Renal cortex interstitium (tissue), 11 donors: ENCODE data around the gene KIZ. TPM values are rescaled to one million over a fixed set of nuclear protein-coding genes. Genes with fewer than 3 reads are reported as not detected.

Source experiments
- DNase-seq, 11 donors: peaks; one replicate each; pipeline ENCODE4 v3.0.0-alpha.2; 2013; ENCODE audit warnings: low read depth in 9 of 11, low spot score in 4 of 11; ENCODE audit errors: extremely low read depth in 1 of 11
- polyA plus RNA-seq, 3 donors: library from polyadenylated mRNA; unstranded; fragments of 120-200 nt; gene quantifications; one replicate each; pipeline ENCODE4 v1.2.1, GENCODE V29; 2013; ENCODE audit not compliant: insufficient read length in 3 of 3

Gene KIZ
- polyA plus RNA-seq, 3 donors: 31.3 to 42.8 (median 38.9) TPM

- DNase-seq: no peak
Observed at GRCh38 chr20:21129861-21130260, 4.0 kb downstream of the KIZ start.

GRCh38 chr20:21133404-21133803, 7.5 kb downstream of the KIZ start:
- DNase-seq: no peak

DNA sequence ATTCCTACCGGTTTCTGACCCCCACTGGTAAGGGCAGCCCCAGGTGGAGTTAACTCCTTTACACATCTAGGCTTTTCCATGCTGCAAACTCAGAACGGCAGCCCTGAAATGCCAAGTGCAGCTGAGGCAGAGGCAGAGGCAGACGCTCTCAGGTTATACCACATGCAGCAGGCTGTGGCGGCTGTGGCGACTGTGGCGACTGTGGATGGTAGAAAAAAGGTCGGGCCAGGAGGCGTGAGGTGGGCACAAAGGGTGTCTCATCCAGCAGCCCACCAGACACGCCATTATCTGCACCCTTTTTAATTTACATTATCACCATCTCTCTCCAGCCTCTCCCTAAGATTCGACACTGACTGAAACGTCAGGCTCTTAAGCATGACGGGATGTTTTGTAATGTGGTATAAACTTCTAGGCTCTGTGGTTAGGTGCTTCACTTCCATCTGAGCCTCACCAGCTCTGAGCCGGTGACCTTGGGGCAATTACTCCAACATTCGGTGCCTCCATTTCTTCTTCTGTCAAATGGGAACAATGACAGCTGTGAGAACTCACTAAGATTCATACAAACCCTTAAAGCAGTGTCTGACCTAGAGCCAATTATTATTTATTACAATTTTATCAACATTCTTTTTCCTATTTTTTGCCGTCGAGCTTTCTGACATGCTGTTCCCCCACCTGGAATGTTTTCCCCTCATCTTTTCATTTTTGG, 8.2 kb downstream of the KIZ start:
- no peak for DNase-seq

- DNase-seq: no peak
Observed at GRCh38 chr20:21134883-21135493, 9.1 kb downstream of the KIZ start.

DNA sequence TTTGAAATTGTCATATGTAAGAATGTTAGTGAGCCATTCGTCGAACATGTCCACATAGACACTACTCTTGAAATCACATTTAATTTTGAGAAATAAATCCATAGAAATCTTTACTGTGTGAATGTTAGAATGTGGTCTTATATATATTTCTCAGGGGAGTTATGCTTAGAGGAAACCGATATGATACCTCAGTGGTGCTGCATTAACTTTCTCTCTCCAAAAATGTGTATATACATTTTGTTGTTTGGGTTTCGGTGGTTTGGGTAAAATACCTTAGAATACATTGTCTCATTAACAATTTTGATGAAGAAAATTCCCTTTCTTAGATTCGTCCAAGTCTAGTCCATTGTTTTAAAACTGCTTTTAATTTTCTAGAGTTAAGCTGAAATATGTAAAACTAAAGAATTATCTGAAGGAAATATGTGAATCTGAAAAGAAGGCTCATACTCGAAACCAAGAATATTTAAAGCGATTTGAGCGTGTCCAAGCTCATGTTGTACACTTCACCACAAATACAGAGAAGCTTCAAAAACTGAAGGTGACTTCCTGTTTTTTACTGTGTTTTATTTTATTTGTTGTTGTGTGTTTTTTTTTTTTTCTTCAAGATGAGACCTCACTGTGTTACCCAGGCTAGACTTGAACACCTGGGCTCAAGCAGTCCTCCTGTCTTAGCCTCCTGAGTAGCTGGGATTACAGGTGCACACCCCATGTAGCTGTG, 10.3 kb downstream of the KIZ start:
- DNase-seq: no peak

GRCh38 chr20:21137078-21137477, 11.2 kb downstream of the KIZ start:
- no peak for DNase-seq

- no peak for DNase-seq
Observed at GRCh38 chr20:21139881-21140566, 14.1 kb downstream of the KIZ start.

GRCh38 chr20:21141825-21142224, 15.9 kb downstream of the KIZ start:
- no peak for DNase-seq

DNA sequence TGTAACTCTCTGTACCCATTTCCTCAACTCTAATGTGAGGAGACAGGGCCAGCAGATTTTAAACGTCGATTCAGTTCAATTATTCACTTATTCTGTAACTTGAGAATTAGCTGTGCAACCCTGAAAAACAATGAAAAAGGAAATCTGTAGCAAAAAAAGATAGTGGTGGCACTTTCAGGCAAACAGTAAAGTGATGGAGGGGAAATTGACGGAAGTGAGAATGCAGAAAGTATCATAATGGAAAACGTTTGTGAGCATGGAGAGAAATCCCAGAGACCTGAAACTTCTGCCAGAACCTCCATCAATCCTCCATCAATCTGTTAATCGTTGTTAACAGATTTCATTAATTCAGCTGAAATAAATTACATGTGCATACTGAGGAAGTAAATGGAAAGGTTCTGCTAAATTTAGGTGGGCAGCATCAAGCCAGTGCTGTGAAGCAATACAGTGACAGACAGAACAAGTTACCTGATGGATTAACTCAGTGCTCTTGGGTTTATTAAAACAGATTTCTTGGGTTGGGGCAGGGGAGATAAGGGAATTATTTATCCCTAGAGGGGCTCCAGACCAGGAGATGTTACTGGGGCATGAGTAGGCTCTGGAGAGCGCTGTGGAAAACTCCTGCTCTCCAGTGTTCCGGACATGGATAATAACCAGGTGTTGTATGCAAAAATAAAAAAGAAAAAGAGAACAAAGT, 17.5 kb downstream of the KIZ start:
- DNase-seq: no peak

- DNase-seq: no peak
Observed at GRCh38 chr20:21145424-21145823, 19.5 kb downstream of the KIZ start.

- no peak for DNase-seq
Observed at GRCh38 chr20:21146215-21146614, 20.3 kb downstream of the KIZ start.

DNA sequence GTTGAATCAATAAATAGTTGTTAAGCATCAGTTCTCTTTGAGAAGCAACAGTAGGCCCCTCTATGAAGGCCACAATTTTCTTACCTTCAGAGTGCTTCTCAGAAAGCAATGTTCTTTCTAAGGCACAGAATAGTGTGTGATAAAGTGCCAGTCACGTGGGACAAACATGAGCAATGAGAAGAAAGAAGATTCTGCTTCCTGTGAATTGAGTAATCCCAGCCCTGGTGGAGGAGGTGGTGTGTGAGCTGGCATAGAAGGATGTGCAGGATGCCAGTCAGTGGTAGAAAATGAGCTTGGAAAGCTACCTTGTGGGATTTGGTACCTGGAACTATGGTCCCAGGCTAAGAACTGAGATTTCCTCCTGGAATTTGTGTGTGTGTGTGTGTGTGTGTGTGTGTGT, 21.7 kb downstream of the KIZ start:
- no peak for DNase-seq

DNA sequence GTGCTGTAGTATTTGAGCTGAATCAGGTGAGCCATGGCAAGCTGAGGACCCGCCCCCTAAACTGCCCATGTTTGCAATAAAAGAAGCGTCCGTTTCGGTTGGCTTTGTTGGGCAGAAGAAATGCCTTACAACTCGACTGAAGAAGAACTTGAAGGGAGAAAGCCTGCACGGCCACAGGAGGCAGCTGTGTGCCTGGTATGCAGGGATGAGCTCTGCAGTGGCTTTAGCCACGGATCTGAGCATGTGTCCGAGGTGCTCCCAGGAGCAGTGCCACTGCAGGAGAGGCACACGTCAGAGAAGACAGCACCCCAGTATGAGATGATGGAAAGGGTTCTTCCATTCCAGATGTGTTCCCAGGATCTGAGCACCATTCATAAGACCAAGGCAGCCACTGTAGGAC, 23.5 kb downstream of the KIZ start:
- no peak for DNase-seq

- DNase-seq: no peak
Observed at GRCh38 chr20:21151791-21152190, 25.9 kb downstream of the KIZ start.

DNA sequence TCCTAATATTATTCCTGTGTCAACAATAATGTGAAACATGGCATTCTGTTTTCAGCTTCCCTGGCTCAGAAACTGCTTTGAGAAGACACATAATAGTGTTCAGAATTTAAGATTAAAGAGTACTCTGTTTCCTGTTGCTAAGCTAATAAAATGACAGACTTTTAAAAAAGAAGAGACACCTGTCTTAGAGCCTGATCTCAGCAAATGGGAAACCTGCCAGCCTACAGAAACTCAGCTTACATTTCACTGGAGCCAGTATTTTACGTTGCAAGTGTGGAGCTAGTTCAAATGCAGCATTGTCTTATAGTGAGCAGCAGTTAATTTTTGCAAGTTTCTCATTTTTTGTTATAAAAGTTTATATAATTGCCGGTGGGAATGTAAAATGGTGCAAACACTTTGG, 28.8 kb downstream of the KIZ start:
- DNase-seq: no peak

DNA sequence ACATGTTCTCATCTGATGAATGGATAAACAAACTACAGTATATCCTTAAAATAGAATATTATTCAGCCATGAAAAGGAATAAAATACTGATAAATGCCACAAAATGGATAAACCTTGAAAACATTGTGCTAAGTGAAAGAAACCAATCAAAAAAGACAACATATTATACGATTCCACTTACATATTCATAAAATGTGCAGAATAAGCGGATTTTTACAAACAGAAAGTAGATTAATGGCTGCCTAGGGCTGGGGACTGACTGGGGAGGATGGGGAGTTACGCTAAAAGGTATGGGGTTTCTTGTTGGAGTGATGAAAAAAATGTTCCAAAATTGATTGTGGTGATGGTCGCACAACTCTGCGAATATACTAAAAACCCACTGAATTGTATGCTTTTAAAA, 29.4 kb downstream of the KIZ start:
- DNase-seq: no peak

- DNase-seq: no peak
Observed at GRCh38 chr20:21156266-21156665, 30.4 kb downstream of the KIZ start.

DNA sequence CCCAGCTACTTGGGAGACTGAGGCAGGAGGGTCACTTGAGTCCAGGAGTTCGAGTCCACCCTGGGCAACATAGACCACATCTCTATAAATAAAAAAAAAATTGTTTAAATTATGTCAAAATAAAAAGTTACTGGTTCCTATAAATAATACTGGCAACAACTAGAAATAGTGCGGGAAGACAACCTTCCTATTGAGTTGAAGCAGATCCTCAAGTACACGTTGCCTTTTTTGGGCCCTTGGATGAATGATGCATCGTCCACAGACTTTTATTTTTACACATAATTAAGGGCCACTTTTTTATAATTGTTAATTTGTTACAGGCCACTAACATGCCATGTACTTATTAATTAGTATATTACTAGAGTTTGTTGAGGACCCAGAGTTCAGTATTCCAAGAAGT, 31.1 kb downstream of the KIZ start:
- DNase-seq: no peak

DNA sequence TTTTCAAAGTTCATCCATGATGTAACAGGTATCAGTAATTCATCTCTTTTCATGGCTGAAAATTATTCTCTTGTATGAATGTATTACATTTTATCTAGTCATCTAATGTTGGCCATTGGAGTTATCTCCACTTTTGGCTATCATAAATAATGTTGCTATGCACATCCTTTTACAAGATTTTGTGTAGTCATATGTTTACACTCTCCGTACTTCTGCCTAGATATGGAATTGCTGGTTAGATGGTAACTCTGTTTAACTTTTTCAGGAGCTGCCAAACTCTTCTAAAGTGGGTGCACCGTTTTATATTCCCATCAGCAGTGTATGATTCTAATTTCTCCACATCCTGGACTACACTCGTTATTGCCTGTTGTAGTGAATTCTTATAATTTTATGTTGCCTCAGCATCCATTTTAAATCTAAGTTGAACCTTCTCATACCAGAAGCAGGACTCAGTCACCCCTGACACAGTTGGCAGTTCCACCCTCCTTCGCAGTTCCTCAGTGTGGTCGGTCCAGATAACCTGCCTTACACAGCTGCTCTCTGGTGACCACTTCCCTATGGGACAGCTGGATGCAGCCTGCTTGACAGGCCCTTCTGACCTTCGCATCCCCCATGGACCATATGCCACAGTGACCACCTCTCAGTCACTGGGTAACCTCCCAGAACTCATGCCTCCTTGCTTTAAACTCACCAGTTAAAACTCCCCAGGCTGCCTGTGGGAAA, 33.9 kb downstream of the KIZ start:
- no peak for DNase-seq
